ENCODE results near the gene DNAI2.

GRCh38 chr17:74262601-74263000 is 11.4 kb upstream of the DNAI2 start:
- TF ChIP-seq CTCF (conservative IDR thresholded peaks at IDR 0.05 in 1 of 2, IDR thresholded peaks at IDR 0.05 in 1 of 2; ENCODE audit: extremely low read depth in 1 of 2, insufficient read depth in 1 of 2, low read depth in 1 of 2, low read length in 2 of 2) (no peak), EZH2 (IDR thresholded peaks at IDR 0.05; ENCODE audit: borderline replicate concordance, low read length) (no peak)
